COLO668 (cell line): ENCODE measurements around the gene HDAC9.

Experiments
- DNase-seq: peaks from one replicate; lab custom pipeline; 2025; ENCODE audit not compliant: unreplicated experiment; lab: John Stamatoyannopoulos, UW

HDAC9 gene

DNA sequence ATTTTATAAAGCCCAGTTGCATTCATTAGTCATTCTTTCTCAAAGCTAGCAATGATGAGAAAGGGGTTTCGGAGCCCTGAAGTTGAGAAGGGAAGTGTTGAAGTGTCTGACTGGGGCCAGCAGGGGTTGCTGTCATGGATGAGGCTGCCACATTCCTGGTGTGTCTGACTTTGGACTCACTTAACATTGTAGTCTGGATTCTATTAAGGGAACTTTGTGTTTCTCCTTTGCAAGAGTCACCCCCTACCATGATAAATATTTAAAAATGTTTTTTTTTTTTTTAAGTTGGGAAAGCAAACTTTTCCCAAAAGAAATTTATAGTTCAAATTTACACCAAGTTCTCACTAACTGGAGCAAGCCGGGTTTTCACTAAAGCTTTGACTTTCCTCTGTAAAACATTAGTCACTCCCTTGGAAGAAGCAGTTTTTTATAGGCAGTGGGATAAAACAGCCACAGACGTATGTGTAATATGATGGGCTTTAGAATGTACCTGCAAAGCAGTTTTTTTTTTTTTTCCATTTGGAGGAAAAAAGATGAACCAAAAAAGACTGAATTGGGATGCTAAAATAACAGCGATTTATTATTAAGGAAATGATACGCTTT is 378.3 kb downstream of the HDAC9 start:
- DNase-seq: no peak

DNA sequence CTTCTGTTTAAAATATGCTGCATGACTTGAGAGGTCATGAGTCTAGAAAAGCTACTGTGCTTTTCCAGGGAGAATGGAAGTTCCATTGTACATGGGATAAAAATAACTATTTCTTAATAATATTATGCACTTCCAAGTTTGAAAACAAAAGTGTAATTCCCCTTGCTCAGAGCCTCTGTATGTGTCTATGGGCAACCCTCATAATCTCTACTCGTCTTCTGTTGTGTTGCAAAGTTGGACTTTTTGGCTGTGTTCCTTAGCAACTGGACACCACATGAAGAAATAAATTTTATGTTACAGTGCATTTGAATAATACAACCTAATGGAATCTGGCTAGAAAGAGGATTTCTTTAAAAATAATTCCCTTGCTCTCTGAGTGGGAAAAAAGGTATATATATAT is 379.3 kb downstream of the HDAC9 start:
- no peak for DNase-seq

DNA sequence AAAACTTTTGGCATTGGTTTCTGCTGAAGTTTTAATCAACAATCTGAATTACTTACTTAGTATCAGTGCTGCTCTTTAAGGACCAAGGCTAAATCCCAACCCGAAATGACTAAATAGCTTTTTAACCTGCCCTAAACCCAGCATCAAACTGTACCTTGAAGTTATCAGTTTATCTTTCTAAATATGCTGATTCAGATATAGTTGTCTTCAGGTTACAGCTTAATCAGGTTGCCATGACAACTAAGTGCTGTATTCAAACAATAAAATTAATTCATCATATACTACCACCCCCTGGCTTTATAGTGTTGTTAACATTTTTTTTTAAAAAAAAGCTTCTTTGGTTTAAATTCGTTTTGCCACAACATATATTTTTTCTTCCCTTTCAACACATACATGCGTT is 382.3 kb downstream of the HDAC9 start:
- no peak for DNase-seq

DNA sequence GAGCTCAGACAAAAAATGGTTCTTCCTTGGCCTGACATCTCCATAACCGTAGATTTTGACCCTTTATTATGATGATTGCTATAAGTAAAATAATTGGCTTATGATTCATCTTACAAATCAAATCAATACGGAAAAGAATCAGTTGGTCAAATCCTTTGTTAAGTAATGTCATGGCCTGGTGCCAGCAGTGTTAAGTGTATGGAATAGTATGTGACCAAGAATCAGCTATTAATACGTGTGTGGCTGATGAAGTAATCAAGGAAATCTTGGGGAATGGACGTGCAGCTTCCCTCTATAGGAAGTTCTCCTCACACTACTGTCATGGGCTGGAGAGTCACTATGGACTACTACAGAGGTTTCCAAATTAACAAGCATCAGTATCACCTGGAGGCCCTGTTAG is 391.3 kb downstream of the HDAC9 start:
- DNase-seq: no peak

DNA sequence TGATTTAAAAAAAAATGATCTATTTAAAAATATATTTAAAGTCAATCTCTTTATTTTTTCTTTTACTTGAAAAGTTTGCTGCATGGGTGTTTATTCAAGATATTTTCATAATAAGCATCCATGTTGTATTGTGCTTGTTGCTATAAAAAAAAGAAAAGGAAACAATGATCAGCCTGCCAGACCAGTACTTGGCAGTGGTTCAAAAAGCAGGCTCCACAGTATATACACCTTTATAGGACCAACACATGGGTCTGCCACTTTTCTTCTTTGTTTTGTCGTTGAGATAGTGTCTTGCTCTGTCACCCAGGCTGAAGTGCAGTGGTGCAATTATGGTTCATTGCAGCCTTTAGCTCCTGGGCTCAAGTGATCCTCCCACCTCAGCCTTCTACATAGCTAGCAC is 393.9 kb downstream of the HDAC9 start:
- peak; percentile 14 for DNase-seq

DNA sequence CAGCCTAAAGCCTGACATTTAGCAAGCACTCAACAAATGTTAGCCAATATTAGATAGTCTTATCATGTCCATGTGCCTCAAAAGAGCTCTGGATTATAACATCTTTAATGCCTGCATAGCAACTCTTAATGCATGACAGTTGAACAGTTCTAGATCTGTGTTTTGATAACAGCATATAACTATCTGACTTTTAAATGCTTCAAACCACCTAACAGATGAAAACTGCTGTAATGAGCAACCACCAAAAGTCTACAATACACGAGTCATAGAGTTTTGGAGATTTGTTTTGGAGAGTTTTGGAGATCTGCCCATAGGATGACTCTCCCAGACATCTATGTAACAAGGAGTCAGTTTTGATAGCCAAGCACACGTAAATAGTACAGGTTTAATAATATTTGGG is 394.6 kb downstream of the HDAC9 start:
- DNase-seq: no peak

DNA sequence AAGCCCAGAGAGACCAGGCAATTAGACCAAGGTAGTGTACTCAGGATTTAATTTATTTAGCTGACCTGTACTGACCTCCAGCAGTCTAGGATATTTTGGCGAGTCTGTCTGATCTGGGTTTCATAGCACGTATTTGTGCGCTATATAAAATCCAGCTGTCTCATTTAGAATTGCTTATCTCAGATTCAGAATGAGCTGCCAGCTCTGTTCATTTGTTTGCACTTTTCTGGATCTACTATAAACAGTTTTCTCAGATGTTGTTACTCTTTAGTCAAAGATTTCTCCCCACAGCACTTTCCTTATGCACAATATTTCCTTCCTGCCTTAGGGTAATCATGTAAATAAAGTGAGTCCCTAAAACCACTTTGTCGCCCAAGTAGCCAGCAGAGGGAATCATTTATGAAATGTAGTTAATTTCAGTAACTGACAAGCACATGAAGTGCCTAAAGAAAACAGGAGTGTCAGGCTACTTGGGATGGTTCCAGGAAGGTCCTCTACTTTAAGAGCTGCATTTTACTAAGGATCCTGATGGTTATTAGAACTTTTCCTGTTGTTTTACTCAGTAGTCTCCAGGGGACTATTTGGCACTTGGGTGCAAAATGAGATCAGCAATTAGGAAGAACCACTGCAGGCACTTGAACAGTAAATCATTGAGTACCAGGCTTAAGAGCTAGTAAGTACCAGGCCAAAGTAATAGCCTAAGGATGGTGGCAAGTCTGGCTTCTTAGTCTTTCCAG is 395.5 kb downstream of the HDAC9 start:
- DNase-seq: no peak

DNA sequence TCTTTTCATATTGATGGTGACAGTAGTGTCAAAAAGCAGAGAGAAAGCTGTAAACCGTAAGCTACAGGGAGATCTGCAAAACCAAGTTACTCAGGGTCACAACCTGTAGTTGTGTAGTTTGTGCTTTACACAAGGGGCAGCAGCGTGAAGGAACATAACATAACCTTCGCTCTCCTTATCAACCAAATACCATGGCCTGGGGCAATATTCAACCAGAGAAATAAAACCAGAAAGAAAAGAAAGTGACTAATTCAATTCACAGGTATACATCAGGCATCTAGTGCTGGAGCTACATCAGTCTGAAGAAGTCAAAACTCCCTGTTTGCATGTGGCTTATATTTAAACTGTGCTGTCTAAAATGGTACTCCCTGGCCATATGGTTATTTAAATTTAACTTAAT is 397.6 kb downstream of the HDAC9 start:
- DNase-seq: no peak

DNA sequence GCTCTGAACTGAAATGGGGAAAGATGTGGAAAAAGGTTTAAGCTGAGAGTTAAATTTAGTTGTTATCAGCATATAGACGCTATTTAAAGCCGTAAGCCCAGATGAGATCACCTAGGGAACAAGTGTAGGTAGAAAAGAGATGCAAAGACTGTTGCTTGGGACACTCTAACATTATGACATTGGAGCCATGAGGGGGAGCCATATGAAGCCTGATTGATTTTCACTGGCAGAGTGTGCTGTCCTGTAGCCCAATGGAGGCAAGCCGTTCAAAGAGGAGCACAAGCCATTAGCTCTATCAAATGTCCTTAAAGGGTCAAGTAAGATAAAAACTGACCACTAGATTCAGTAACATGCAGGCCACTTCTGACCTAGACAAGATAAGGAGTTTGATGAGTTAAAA is 398.6 kb downstream of the HDAC9 start:
- no peak for DNase-seq

DNA sequence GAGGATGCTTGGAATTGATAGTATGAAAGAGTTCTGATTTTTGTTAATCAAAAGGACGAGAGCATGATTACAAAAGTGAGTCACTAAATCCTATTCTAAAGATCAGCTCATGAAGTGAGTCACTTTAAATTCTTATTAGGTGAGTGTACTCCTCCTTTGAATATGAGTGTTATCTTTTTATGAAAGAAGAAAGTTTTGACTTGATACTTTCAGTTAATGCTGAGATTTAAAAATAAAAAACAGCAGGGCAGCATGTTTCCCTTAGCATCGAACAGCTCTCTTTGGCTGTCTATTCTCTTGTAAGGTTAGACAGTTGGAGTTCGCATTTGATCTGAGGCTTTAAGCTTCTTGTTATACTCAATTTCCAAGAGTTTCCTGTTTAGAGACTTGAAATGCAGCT is 399.9 kb downstream of the HDAC9 start:
- no peak for DNase-seq

DNA sequence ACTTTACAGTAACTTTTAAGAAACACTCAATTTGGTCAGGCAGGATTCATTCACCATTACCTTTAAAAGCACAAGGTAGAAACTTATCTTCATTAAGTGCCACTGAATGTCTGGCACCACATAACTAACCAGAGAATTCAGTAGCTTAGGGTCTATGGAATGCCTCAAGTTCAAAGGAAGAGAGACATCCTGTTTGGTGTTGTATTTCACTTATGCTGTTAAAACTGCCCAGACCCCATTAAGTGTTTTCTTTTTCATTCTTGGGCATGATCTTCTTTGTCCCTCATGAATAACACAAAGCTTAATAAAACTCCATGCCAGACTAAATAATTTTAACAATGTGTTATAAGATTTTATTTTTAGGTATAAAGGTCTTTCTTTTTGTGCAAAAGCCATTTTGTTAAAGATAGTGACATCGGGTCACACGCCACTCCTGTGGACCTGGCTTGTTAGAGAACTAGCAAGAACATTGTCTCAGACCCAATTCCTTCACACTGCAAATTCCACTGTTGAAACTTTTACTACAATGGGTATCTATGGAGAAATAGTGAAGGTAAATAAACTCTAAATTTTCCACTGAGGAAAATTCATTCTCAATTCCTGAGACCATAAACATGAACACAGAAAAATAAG is 400.9 kb downstream of the HDAC9 start:
- no peak for DNase-seq

DNA sequence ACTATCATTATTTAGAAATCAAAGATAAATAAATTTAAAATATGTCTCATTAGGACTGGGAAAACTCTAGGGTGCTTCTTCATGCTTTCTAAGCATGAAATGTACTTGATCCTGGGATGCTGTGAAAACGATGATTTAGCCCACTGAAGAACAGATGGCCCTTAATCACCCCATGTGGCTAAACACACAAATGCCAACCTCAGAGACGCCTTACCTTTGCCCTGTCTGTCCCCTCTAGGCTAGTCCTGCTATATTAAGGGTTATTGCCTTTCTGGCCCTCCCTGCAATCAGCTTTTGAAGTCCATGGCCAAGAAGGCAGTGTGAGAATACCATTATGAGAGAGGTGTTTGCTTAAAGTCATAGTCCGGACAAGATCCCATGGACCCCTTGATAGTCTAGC is 404.7 kb downstream of the HDAC9 start:
- no peak for DNase-seq

DNA sequence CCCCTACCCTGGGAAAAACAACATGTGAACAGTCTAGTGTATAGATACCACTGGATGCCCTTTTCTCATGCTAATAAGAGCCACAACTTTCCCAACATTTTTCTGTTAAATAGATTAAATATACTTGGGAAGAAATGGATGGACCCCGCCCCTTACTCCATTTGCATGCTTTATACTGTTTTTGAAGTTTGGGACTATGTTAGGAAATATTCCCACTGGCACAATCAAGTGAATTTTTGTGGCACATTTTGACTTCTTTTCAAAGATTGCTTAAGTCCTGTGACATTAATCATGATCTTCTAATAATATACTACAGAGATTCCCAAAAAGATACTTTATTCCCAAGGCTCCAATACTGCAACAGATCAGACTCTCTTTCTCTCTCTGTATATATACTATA is 405.3 kb downstream of the HDAC9 start:
- DNase-seq: no peak

DNA sequence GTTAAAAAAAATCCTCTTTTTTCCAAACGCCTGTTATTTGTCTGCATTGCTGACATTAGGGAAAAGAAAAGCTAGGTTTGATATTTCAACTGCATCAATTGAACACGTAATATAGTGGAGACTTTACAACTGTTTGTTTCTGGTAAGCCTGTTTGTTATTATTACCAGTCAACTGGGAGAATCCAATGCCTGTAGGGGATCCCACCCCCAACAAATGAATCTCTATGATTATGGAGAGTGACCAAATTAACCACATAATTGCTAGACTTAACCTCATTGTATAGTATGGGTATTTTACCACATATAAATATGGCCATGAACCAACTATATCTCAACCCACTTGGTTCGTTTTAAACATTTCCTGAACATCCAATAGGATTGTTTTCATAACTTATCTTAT is 405.8 kb downstream of the HDAC9 start:
- DNase-seq: no peak

DNA sequence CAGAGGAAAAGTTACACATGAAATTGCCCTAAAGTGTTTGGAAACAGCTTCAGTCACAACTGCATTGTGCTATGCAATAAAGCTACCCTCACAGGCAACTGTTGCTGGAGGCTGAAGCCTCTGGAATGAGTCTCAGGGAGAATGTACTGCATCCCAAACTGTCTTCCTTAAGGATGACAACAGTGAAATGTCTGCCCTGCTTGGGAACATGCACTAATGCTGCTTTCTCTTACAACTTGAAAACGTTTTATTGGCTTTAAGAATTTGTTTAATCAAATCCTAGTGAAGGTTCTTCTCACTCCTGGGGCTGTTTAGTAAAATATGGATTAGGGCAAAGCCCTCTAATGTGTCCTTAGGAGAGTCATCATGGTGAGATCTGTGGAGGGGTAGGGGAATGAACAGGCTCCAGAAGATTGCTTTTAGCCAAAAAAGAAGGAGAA is 406.5 kb downstream of the HDAC9 start:
- DNase-seq: no peak

DNA sequence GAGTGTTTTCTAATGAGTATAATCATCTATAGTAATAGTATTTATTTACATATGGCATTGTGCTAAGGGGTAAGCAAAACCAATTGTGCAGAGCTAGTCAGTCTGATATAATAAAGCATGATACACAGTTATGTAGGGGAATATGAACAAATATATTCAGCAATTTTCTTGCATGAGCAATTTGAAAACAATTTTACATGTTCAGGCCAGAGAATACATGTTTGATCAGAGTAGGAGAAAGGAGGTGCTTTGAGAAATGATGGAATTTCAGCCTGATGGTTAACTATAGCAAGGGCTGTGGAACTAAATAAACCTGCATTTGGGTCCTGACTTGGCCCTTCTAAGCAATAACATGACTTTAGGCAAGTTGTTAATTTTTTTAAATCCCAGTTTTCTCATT is 407.3 kb downstream of the HDAC9 start:
- no peak for DNase-seq

DNA sequence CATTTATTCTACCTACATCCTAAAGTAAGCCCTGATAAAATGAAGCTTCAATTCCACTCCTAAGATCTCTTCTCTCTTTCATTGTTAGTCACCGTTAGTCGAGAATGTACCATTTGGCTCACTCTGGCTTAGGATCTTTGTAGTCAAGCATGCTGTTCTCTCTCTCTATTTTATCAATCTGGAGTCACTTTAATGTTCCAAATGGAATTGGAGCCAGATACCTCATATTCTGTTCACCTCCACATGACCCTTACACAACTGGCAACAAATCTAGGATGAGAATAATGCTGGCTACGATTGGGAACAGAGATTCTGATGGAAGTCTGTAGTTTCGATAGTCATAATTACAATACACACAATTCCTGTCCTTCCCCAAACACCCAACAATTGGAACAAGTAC is 408.1 kb downstream of the HDAC9 start:
- DNase-seq: no peak

DNA sequence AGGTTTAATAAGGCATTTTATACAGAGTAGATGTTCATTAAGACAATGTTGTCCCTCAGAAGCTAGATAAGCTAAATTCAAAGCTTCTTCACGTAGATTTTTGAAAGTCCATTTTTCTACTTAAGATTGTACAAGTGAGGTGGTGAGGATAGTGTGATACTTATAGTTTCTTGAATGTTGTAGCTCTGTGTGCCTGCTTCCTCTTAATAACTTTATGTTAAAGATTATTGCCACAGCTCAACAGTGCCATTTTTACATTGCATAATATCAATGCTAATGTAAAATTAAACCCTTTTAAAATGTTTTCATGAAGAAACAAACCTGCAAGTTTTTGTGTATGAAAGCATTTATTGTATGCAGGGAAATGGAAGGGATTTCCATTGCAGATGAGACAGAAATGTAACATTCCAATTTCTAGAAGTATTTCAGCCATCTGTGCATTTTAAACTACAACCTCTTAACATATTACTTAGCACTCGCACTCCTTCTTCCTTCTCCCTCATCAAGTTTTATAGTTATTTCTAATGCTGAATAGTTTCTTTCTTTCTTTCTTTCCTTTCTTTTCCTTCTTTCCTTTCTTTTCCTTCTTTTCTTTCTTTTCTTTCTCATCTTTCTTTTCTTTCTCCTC is 409.9 kb downstream of the HDAC9 start:
- no peak for DNase-seq

DNA sequence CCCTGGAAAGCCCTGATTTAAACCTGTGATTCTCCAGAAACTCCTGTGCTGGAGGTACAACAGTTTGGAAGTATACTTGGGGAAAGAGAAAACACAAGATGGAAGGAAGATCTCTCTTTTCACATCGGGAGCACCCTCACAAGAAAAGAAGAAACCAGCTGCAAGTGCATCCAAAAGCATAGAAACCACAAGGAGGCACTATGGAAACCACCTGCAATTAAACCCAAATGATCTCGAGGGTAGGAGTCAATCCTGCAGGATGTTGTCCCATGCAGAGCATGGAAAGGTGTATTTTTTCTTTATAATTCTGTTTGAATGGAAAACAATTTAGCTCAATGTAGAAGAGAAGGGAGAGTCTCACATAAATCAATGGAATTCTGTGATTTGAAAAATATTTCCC is 411.4 kb downstream of the HDAC9 start:
- DNase-seq: no peak

DNA sequence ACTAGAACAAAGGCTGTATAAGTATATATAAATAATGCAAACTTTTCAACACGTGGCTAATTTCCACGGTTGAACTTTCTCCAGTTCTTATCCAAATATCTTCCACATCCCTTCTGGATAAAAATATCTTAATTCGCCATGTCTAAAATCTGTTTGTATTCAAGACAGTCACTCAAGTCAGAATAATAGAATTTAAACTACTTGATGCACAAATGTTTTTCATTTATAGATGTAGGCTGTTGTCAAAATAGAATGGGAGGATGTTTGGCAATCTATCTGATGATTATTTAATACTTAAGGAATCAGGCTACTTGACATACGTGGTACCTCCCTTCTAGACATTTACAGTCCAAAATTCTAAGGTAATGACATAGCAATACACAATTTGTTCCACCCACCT is 417.6 kb downstream of the HDAC9 start:
- no peak for DNase-seq

DNA sequence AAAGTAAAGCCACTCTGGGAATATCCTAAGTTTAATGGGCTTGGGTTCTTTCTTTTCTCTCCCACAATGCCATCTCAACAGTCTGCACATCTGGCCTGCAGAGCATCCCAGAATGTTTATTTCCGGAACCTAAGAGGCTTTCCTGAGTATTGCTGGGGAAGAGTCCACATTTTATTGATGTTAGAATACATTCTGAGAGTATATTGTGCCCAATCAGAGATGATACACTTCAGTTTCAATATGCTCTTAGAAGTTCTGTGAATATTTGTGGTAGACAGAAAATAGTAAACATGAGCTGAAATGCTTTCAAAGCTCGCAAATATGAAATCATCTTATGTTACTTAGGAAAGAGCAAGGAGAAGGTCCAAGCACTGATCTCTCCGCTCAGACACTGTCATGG is 421.3 kb downstream of the HDAC9 start:
- no peak for DNase-seq

DNA sequence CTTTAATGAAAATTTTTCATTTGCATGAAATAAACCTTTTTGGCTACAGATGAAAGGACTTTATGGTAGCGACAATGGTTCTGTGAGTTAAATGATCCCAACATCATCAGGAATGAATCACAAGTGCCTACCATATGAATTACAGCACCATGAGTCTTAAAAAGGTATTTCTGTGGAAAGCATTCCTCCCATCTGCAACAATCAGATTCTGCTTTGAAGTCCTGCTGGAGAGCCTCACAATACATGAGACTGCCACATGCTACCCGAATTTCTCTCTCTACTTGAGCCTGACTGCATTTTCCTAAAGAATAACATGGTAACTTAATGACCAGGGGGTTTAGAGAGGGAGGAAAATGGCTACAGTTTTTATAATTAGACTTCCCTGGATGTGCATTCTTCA is 431.6 kb downstream of the HDAC9 start:
- DNase-seq: no peak
